ENCODE measurements around the gene CNTD1. TPM values are rescaled to one million over a fixed set of nuclear protein-coding genes. Genes with fewer than 3 reads are reported as not detected.

CNTD1 gene
- total RNA-seq, 3 donors from 2014 or later: not detected

DNA sequence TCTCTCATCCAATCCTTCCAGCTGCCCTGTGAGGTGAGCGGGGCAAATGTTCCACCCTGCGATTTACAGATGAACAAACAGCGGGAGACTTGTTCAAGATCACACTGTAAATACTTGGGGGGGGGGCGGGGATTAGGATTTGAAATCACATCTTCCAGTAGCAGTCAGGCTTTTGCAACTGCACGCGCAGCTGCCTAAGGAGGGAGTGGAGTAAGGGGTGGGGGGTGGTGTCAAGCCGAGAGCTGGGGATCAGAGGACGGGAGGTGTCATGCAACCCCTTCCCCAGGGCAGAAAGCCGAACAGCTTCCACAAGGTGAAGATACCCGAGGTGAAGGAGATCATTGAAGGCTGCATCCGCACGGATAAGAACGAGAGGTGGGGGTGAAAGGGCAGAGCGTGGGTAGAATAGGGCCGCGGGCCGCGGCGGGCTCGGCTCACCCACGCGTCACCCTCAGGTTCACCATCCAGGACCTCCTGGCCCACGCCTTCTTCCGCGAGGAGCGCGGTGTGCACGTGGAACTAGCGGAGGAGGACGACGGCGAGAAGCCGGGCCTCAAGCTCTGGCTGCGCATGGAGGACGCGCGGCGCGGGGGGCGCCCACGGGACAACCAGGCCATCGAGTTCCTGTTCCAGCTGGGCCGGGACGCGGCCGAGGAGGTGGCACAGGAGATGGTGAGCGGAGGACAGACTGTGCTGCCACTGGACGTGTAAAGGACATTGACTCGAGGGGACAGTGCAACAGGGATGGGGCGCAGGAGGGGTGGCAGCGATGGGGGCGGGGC is 13.7 kb upstream of the CNTD1 start:
- Mint-ChIP-seq H3K9me3 (no peaks in the 10 kb centered on the region), H3K27me3 (ENCODE audit: low read depth) (peaks cover 67% of the 10 kb centered on the region), H3K36me3 (ENCODE audit: insufficient read depth) (no peaks in the 10 kb centered on the region), H3K4me1 (ENCODE audit: low read depth) (peaks cover 24% of the 10 kb centered on the region), H3K4me3 (no peak overlapping the region)
- DNase-seq (peak; percentile 18), ATAC-seq (peak; percentile 18 to 41)

DNA sequence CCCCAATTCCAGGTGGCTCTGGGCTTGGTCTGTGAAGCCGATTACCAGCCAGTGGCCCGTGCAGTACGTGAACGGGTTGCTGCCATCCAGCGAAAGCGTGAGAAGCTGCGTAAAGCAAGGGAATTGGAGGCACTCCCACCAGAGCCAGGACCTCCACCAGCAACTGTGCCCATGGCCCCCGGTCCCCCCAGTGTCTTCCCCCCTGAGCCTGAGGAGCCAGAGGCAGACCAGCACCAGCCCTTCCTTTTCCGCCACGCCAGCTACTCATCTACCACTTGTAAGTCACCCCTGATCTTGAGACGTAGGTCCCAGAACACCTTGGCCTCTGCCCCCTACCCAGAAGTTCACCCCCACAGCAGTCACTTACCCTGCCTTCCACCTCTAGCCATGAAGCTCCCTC is 11.4 kb upstream of the CNTD1 start:
- ATAC-seq: no peak
- no peaks in the 10 kb centered on the region for H3K36me3 Mint-ChIP-seq (ENCODE audit: insufficient read depth)
- peaks cover 65% of the 10 kb centered on the region for H3K27me3 Mint-ChIP-seq (ENCODE audit: low read depth)

DNA sequence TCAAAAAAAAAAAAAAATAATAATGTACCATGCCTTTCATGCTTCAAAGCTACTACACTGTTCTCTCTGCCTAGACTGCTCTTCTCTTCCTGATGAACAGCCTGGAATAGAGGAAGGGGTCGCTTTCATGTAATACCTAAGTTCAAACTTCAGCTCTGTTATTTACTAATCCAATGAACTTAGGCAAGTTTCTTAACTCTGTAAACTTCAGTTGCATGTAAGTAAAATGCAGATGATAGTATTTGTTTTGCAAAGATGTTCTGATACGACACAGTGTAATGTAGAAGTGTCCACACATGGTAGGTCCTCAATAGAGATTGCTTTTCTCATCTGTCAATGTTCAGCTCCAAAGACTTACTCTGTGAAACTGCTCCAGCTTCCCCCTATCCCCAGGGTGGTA is 6.7 kb upstream of the CNTD1 start:
- ATAC-seq: no peak
- Mint-ChIP-seq H3K36me3 (ENCODE audit: insufficient read depth) (peaks cover 3% of the 10 kb centered on the region), H3K4me3 (no peak overlapping the region), H3K27me3 (ENCODE audit: low read depth) (peaks cover 21% of the 10 kb centered on the region), H3K9me3 (no peaks in the 10 kb centered on the region), H3K4me1 (ENCODE audit: low read depth) (peaks cover 5% of the 10 kb centered on the region)
- DNase-seq: no peak

More for the DNA sequence above, 11.4 kb upstream of the CNTD1 start:
- peaks cover 20% of the 10 kb centered on the region for H3K4me1 Mint-ChIP-seq (ENCODE audit: low read depth)
- H3K4me3 Mint-ChIP-seq: no peak overlapping the region
- DNase-seq: no peak
- no peaks in the 10 kb centered on the region for H3K9me3 Mint-ChIP-seq

DNA sequence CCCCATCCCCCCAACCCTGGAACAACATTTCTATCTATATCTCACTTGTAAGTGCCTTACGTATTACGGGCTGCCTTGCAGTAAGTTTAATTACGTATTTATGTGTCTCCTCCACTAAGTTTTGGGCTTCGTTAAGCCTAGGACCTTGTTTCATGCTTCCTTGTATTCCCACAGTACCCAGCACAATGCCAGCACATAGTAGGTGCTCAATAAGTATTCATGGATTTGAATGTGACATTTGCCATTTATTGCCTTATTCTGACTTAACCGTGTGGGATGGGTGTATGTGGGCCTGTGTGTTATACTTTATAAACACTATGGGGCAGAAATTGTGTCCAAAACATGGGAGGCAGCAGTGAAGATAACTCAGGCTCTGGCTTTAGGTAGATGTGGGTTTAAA is 6.1 kb upstream of the CNTD1 start:
- H3K27me3 Mint-ChIP-seq (ENCODE audit: low read depth): peaks cover 17% of the 10 kb centered on the region
- no peak for ATAC-seq
- H3K4me3 Mint-ChIP-seq: no peak overlapping the region
- H3K9me3 Mint-ChIP-seq: no peaks in the 10 kb centered on the region
- DNase-seq: no peak
- H3K4me1 Mint-ChIP-seq (ENCODE audit: low read depth): peaks cover 10% of the 10 kb centered on the region
- H3K36me3 Mint-ChIP-seq (ENCODE audit: insufficient read depth): peaks cover 3% of the 10 kb centered on the region

DNA sequence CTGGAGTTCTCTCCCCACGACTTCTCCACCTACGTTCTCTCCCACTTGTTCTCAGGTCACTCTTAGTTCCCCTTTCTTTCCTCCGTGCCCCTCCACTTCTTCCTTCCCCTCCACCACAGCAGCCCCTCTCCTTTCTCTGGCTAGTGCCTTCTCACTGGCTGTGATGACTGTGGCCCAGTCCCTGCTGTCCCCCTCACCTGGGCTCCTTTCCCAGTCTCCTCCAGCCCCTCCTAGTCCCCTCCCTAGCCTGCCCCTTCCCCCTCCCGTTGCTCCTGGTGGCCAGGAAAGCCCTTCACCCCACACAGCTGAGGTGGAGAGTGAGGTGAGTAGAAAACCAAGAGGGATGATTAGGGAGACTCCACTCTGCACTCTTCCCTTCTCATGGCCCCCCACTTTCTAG is 3.6 kb upstream of the CNTD1 start:
- DNase-seq (no peak), ATAC-seq (no peak)
- Mint-ChIP-seq H3K27me3 (ENCODE audit: low read depth) (peaks cover 3% of the 10 kb centered on the region), H3K4me3 (no peak overlapping the region), H3K4me1 (ENCODE audit: low read depth) (peaks cover 19% of the 10 kb centered on the region), H3K9me3 (no peaks in the 10 kb centered on the region), H3K36me3 (ENCODE audit: insufficient read depth) (peaks cover 3% of the 10 kb centered on the region)

DNA sequence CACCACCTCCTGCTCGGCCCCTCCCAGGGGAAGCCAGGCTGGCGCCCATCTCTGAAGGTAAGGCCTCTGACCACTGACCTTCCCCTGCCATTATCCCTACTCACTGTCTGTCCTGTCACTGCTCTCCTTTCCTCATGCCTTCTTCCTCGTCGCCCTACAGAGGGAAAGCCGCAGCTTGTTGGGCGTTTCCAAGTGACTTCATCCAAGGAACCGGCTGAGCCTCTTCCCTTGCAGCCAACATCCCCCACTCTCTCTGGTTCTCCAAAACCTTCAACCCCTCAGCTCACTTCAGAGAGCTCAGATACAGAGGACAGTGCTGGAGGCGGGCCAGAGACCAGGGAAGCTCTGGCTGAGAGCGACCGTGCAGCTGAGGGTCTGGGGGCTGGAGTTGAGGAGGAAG is 3.2 kb upstream of the CNTD1 start:
- Mint-ChIP-seq H3K27me3 (ENCODE audit: low read depth) (no peaks in the 10 kb centered on the region), H3K4me1 (ENCODE audit: low read depth) (peaks cover 19% of the 10 kb centered on the region), H3K4me3 (no peak overlapping the region), H3K36me3 (ENCODE audit: insufficient read depth) (peaks cover 3% of the 10 kb centered on the region), H3K9me3 (no peaks in the 10 kb centered on the region)
- ATAC-seq (no peak), DNase-seq (no peak)

DNA sequence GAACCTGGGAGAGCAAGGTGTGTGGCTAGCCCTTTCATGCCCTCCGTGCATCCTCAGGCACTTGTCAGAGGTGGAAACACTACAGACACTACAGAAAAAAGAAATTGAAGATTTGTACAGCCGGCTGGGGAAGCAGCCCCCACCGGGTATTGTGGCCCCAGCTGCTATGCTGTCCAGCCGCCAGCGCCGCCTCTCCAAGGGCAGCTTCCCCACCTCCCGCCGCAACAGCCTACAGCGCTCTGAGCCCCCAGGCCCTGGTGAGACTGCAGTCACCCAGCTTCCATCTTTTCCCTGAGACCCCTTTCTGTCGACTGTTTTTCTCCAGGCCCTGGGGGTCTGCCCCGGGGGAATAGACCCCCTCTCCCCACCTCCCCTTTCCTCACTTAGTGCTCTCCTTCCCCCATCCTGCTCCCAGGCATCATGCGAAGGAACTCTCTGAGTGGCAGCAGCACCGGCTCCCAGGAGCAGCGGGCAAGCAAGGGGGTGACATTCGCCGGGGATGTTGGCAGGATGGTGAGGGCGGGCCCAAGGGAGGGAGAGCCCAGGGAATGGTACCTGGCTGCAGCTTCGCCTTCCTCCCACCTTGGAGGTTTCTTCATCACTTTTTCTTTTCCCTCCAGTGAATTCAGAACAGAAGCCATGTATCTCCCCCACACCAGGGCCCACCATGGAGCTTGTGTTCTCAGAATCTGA is 2.4 kb upstream of the CNTD1 start:
- ATAC-seq: no peak
- H3K36me3 Mint-ChIP-seq (ENCODE audit: insufficient read depth): peaks cover 3% of the 10 kb centered on the region
- H3K9me3 Mint-ChIP-seq: no peaks in the 10 kb centered on the region
- H3K4me3 Mint-ChIP-seq: no peak overlapping the region
- no peaks in the 10 kb centered on the region for H3K27me3 Mint-ChIP-seq (ENCODE audit: low read depth)
- peaks cover 19% of the 10 kb centered on the region for H3K4me1 Mint-ChIP-seq (ENCODE audit: low read depth)
- DNase-seq: no peak

DNA sequence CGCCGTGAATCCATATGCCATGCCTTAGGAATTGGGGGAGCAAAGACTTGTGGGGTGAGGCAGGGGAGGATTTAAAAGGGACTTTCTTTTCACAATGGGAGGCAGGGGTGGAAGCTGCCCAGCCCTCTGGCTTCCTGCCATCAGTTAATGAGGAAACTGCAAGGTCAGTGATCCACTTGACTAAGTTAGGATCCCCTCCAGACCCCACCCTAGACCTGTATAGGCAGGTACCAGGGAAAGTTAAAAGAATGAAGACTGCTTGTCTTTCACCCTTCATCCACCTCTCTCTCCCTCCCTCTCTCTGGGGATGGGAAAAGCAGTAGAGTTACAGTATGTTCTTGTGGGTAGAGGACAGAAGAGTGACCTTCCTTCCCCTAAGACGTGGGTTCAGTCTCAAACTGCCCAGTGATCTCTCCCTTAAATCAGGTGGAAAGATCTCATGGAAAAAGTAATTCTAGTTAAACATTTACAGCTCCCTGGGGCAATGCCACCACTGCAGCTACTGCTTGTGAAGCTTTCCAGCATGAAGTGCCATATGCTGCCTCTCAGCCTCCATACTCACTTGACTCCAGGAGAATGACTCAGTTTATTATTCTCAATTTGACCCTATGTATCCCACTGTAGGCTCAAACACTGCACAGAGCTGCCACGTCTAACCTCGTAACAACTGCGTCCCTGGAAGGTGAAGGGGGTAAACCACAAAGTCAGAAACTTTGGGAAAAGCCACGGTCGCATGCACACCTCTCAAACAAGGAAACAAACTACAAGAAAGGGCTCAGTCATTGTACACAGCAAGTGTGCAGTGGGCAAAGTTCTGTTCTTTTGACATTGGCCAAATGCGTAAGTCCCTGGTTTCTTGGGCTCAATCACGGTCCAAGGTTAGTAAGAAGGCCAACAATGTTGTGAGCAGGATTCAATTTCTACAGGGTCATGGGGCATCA is 1.3 kb upstream of the CNTD1 start:
- Mint-ChIP-seq H3K27me3 (ENCODE audit: low read depth) (no peaks in the 10 kb centered on the region), H3K36me3 (ENCODE audit: insufficient read depth) (peaks cover 3% of the 10 kb centered on the region), H3K4me3 (peak overlapping the region; percentile 95), H3K4me1 (ENCODE audit: low read depth) (peaks cover 19% of the 10 kb centered on the region), H3K9me3 (no peaks in the 10 kb centered on the region)
- DNase-seq: no peak
- no peak for ATAC-seq

DNA sequence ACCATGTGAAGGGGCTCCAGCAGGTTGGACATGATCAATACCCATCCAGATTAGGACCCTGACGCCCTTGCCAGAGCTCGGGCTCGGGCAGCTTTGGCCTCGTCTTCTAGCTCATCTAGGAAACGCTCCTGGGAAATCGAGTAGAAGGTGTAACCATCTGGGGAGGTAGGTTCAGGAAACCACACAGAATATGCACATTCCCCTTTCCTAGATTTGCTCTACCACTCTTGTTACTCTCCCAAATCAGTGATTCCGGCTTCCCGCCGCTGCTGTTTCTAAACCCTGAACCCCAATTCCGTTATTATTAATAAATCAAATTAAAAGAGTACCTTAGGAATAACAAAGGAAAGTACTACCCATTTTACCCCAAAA is 664 bp upstream of the CNTD1 start:
- Mint-ChIP-seq H3K36me3 (ENCODE audit: insufficient read depth) (peaks cover 3% of the 10 kb centered on the region), H3K4me1 (ENCODE audit: low read depth) (peaks cover 19% of the 10 kb centered on the region), H3K27me3 (ENCODE audit: low read depth) (no peaks in the 10 kb centered on the region), H3K9me3 (no peaks in the 10 kb centered on the region), H3K4me3 (peak overlapping the region; percentile 95)
- ATAC-seq (no peak), DNase-seq (no peak)

DNA sequence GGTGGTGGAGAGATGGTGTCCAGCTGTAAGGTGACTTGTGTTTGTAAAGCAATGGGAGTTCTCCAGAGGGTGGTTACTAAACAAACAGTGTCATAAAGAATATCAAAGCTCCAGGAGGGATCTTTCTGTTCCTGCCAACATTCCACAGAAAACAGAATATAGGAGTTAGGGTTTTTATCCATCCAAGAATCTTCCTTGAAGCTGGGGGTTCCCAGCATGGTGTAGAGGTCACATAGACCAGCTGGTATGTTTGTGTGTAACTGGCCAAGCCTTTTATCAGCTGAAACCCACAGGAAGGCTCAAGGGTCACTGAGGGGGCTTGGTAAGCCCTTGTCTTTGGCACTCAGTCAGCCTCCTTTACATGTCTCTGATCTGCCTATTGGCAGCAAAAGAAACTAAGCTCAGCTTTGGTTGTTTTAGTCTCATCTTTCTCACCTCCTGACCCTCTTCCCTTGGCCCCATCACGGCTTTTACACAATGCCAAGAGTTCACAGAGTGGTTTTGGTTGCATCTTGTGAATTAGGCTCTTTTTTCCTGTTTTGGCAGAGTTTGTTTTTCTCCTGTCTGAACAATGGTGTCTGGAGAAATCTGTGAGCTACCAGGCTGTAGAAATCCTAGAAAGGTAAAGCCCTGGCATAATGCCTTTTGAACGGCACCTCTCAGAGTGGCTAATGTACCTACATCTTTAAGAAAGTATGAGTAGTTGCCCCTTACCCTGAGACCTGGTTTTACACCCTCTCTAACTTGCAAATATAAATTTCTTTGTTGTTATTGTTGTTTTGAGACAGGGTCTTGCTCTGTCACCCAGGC is 4.6 kb downstream of the CNTD1 start:
- no peaks in the 10 kb centered on the region for H3K9me3 Mint-ChIP-seq
- H3K4me1 Mint-ChIP-seq (ENCODE audit: low read depth): peaks cover 5% of the 10 kb centered on the region
- no peaks in the 10 kb centered on the region for H3K27me3 Mint-ChIP-seq (ENCODE audit: low read depth)
- DNase-seq: no peak
- H3K36me3 Mint-ChIP-seq (ENCODE audit: insufficient read depth): no peaks in the 10 kb centered on the region
- ATAC-seq: no peak
- H3K4me3 Mint-ChIP-seq: no peak overlapping the region

DNA sequence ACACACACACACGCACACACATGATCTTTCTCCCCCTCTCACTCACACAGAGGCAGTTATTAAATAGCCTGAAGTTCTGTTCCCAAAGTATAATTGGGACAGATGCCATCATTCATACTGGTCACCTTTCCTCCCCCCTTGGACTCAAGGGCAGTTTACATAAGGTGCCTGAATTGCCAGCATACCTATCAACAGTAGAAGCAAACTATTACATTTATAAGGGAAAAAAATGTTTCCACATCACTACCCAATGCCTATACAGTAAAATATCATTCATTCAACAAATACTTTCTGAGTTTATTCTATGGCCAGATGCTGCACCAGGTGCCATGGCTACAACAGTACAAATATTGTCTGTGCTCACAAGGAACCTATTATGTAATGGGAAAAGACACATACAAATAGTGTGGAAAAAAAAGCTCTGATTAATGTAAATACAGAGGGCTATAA is 6.3 kb downstream of the CNTD1 start:
- no peaks in the 10 kb centered on the region for H3K4me1 Mint-ChIP-seq (ENCODE audit: low read depth)
- no peak overlapping the region for H3K4me3 Mint-ChIP-seq
- ATAC-seq: no peak
- H3K9me3 Mint-ChIP-seq: no peaks in the 10 kb centered on the region
- H3K27me3 Mint-ChIP-seq (ENCODE audit: low read depth): no peaks in the 10 kb centered on the region
- DNase-seq: no peak
- H3K36me3 Mint-ChIP-seq (ENCODE audit: insufficient read depth): peaks cover 6% of the 10 kb centered on the region

DNA sequence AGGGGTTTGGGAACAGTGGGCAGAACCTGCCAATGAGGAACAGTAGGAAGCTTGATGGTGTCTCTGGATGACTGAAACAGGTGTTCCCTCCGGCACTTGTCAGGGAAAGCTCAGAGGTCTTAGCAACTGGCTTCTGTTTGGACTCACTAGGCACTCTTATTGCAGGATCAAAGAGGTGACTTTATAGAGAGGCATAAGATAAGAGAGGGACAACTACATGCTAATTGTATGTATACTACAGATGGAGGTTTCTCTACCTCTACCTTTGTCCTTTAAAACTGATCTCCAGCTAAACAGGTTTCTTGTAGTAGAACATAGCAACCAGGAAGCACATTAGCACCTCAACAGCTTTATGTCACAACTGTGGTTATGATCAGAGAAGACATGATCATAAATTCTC is 7.6 kb downstream of the CNTD1 start:
- no peak for DNase-seq

DNA sequence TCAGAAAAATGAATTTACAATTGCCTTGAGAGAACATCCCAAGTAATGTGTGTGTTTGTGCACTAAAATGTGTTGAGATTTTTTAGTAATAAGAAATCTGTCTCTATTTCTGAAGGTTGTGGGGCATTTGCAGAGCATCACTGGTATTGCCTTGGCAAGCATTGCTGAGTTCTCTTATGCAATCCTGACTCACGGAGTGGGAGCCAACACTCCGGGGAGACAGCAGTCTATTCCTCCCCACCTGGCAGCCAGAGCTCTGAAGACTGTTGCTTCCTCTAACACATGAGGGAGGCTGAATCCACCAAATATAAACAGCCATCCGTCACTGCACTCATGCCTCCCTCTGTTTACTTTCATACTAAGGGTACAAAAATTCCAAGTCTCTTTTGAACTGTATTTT is 10.6 kb downstream of the CNTD1 start:
- ATAC-seq (no peak), DNase-seq (no peak)
- peaks cover 26% of the 10 kb centered on the region for H3K36me3 Mint-ChIP-seq (ENCODE audit: insufficient read depth)
- H3K27me3 Mint-ChIP-seq (ENCODE audit: low read depth): no peaks in the 10 kb centered on the region
- no peak overlapping the region for H3K4me3 Mint-ChIP-seq
- no peaks in the 10 kb centered on the region for H3K4me1 Mint-ChIP-seq (ENCODE audit: low read depth)
- no peaks in the 10 kb centered on the region for H3K9me3 Mint-ChIP-seq

More for the DNA sequence above, 7.6 kb downstream of the CNTD1 start:
- ATAC-seq: no peak
- Mint-ChIP-seq H3K4me1 (ENCODE audit: low read depth) (no peaks in the 10 kb centered on the region), H3K9me3 (no peaks in the 10 kb centered on the region), H3K27me3 (ENCODE audit: low read depth) (no peaks in the 10 kb centered on the region), H3K4me3 (no peak overlapping the region), H3K36me3 (ENCODE audit: insufficient read depth) (peaks cover 15% of the 10 kb centered on the region)
